Muscle layer of duodenum (tissue), 2 donors: ENCODE results near the gene FAM184A.
"Not testable (repeated sequence)": the region's sequence is repeated elsewhere in the genome, so short reads cannot be mapped to it uniquely, and the experiment has no call there.

Experiments used
- H3K27ac ChIP-seq: one replicate; pipeline ENCODE4 v1.7.0; 2013; ENCODE audit warnings: mild to moderate bottlenecking, low read length
- H3K27me3 ChIP-seq: one replicate; pipeline ENCODE4 v1.7.0; 2013; ENCODE audit warnings: low read depth, mild to moderate bottlenecking, control low read depth, low read length
- H3K36me3 ChIP-seq, 2 donors: one replicate each; pipeline ENCODE4 v1.7.0; 2013; ENCODE audit warnings: low read length in 2 of 2, control low read depth in 1 of 2, mild to moderate bottlenecking in 1 of 2; ENCODE audit not compliant: insufficient read depth in 2 of 2, control insufficient read depth in 1 of 2
- H3K4me1 ChIP-seq, 2 donors: one replicate each; pipeline ENCODE4 v1.7.0; 2013; ENCODE audit warnings: low read length in 2 of 2, mild to moderate bottlenecking in 2 of 2, control low read depth in 1 of 2, moderate library complexity in 1 of 2; ENCODE audit not compliant: insufficient read depth in 2 of 2, control insufficient read depth in 1 of 2
- H3K4me3 ChIP-seq, 2 donors: one replicate each; pipeline ENCODE4 v1.7.0; 2013; ENCODE audit warnings: low read length in 2 of 2, low read depth in 1 of 2, mild to moderate bottlenecking in 1 of 2
- H3K9me3 ChIP-seq, 2 donors: one replicate each; pipeline ENCODE4 v1.7.0; 2013; ENCODE audit warnings: low read length in 2 of 2, control low read depth in 1 of 2, mild to moderate bottlenecking in 1 of 2; ENCODE audit not compliant: control insufficient read depth in 1 of 2
- donor health status: healthy.

Gene FAM184A

GRCh38 chr6:119032428-119032827 is 46.0 kb downstream of the FAM184A start:
- H3K27ac ChIP-seq, result no peak overlapping the region
- no peaks in the 10 kb centered on the region for H3K9me3 ChIP-seq
- no peaks in the 10 kb centered on the region for H3K36me3 ChIP-seq
- H3K4me1 ChIP-seq, result no peaks in the 10 kb centered on the region
- H3K27me3 ChIP-seq, result no peaks in the 10 kb centered on the region
- no peak overlapping the region for H3K4me3 ChIP-seq

DNA sequence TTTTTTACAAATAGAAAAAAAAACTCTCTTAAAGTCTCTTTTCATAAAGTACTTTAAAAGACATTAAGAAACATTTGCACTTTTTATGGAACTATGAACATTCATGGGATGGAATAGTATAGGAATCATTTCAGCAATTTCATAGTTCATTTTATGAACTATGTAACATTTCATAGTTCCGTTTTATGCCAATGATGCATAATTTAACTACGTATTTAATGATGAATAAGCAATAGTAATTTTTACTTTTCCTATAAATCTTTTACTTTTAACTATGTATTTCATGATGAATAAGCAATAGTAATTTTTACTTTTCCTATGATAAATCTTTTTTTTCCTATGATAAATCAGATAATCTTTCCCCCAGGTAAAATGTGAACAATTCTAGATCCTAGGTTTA is 47.7 kb downstream of the FAM184A start:
- Histone ChIP-seq H3K4me3 (no peak overlapping the region), H3K4me1 (no peaks in the 10 kb centered on the region), H3K9me3 (no peaks in the 10 kb centered on the region), H3K36me3 (no peaks in the 10 kb centered on the region), H3K27me3 (no peaks in the 10 kb centered on the region), H3K27ac (no peak overlapping the region)

GRCh38 chr6:119028091-119028490 is 50.4 kb downstream of the FAM184A start:
- H3K27me3 ChIP-seq, result no peaks in the 10 kb centered on the region
- H3K9me3 ChIP-seq, result no peaks in the 10 kb centered on the region
- no peaks in the 10 kb centered on the region for H3K4me1 ChIP-seq
- no peak overlapping the region for H3K4me3 ChIP-seq
- H3K27ac ChIP-seq, result no peak overlapping the region
- no peaks in the 10 kb centered on the region for H3K36me3 ChIP-seq

DNA sequence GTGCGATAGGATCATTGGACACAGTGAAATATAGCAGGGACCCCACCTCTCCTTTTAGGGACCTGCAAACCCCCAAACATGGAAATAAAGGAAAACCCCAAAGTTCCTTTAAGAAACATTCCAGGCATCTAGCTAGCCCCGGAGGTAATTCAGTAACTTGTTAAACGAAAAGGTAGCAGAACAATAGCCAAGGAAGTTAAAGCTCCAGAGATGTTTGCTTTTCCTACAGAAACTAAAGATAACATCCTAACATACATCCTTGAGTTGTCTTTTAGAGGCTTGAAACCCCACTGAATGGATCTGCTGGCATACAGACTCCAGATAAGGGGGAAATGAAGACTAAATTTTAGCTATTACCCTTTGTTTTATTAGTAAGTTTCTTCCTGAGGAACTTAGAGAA is 51.0 kb downstream of the FAM184A start:
- H3K9me3 ChIP-seq, result no peaks in the 10 kb centered on the region
- no peak overlapping the region for H3K27ac ChIP-seq
- no peaks in the 10 kb centered on the region for H3K27me3 ChIP-seq
- no peaks in the 10 kb centered on the region for H3K4me1 ChIP-seq
- no peaks in the 10 kb centered on the region for H3K36me3 ChIP-seq
- no peak overlapping the region for H3K4me3 ChIP-seq

- no peak overlapping the region for H3K27ac ChIP-seq
- H3K9me3 ChIP-seq, result no peaks in the 10 kb centered on the region
- no peaks in the 10 kb centered on the region for H3K36me3 ChIP-seq
- no peak overlapping the region for H3K4me3 ChIP-seq
- H3K4me1 ChIP-seq, result no peaks in the 10 kb centered on the region
- no peaks in the 10 kb centered on the region for H3K27me3 ChIP-seq
Observed at GRCh38 chr6:119026822-119027221, 51.6 kb downstream of the FAM184A start.

DNA sequence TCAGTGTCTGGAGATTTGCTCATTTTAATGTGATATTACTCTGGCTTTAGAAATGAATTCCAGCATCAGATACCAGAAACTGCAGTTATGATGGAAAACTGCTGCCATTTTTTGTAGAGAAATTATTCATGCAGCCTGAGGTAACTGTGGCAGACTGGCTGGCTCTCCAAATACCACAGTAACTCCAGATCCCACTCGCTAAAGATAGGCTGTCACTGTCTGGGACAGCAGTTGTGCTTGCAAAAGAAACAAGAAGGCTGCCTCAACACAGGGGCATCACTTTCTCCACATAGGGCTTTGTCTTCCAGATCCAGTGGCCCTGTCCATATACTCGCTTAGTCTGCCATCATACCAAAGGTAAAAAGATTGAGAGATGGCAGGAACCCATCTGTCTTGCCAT is 52.7 kb downstream of the FAM184A start:
- H3K9me3 ChIP-seq, result no peaks in the 10 kb centered on the region
- H3K4me1 ChIP-seq, result no peaks in the 10 kb centered on the region
- H3K36me3 ChIP-seq, result no peaks in the 10 kb centered on the region
- H3K4me3 ChIP-seq, result no peak overlapping the region
- no peaks in the 10 kb centered on the region for H3K27me3 ChIP-seq
- H3K27ac ChIP-seq, result no peak overlapping the region

DNA sequence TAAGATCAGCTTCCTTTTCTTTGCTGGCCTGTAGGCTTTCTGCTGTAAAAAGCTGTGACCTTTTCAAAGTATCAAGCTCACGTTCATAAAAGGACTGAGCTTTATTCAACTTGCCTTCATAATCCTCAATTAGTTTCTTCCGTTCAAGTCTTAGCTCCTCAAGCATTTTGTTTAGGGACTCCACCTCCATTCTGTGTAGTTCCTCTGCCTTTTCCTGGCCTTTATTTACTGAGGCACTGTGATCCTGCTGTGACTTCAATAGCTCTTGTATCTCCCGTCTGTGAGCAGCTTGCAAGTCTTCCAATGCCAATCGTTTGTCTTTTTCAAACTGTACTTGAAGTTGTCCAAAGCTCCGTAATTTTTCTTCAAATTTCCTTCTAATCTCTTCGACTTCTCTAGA is 54.4 kb downstream of the FAM184A start:
- Histone ChIP-seq H3K9me3 (no peaks in the 10 kb centered on the region), H3K4me3 (no peak overlapping the region), H3K4me1 (no peaks in the 10 kb centered on the region), H3K27me3 (no peaks in the 10 kb centered on the region), H3K27ac (no peak overlapping the region), H3K36me3 (no peaks in the 10 kb centered on the region)

GRCh38 chr6:119022796-119023195 is 55.7 kb downstream of the FAM184A start:
- H3K27me3 ChIP-seq, result no peaks in the 10 kb centered on the region
- no peak overlapping the region for H3K27ac ChIP-seq
- H3K36me3 ChIP-seq, result no peaks in the 10 kb centered on the region
- no peaks in the 10 kb centered on the region for H3K9me3 ChIP-seq
- no peak overlapping the region for H3K4me3 ChIP-seq
- no peaks in the 10 kb centered on the region for H3K4me1 ChIP-seq

DNA sequence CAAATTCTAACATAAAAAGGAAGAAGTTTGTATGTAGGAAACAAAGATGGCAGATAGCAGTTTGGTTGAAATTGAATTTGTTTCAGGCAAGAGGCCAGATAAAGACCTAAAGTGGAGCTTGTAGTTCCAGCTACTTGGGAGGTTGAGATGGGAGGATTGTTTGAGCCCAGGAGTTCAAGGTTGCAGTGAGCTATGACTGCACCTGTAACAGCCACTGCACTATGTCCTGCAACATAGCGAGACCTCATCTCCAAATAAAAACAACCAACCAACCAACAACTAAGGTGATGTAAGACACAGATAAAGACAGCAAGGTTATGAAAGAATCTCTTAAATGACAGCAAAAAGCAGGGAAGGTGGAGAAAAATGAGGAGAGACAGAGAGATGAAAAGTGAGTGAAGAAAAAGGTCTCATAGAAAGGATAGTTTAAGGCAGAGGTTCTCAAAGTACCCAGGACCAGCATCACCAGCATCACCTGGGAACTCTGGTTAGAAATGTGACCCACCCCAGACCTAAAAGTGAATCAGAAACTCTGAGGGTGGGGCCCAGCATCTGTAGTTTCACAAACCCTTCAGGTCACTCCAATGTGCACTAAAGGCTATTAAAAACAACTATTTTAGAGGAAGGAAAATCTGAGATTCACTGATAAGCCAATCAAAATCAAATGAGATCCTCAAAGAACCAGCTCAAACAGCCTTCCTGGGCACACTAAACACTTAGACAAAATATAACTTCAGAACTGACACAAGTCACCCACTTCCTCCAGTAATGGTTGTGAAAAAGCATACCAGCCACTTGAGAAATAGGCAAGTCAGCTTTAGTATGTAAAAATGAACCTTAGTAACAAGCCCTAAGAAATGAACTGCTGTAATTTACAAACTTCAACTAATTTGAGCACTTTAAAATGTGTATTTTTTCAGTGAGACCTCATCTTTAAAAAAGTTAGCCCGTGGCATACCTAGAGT is 57.6 kb downstream of the FAM184A start:
- Histone ChIP-seq H3K9me3 (no peaks in the 10 kb centered on the region), H3K27ac (no peak overlapping the region), H3K27me3 (no peaks in the 10 kb centered on the region), H3K36me3 (no peaks in the 10 kb centered on the region), H3K4me1 (no peaks in the 10 kb centered on the region), H3K4me3 (no peak overlapping the region)

DNA sequence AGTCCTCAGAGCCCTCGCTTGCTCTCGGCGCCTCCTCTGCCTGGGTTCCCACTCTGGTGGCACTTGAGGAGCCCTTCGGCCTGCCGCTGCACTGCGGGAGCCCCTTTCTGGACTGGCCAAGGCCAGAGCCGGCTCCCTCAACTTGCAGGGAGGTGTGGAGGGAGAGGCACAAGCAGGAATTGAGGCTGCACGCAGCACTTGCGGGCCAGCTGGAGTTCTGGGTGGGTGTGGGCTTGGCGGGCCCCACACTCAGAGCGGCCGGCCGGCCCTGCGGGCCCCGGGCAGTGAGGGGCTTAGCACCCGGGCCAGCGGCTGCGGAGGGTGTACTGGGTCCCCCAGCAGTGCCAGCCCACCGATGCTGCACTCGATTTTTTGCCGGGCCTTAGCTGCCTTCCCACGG is 63.3 kb downstream of the FAM184A start:
- not testable (repeated sequence) for H3K9me3 ChIP-seq, H3K4me1 ChIP-seq, H3K4me3 ChIP-seq, H3K27me3 ChIP-seq, H3K36me3 ChIP-seq, H3K27ac ChIP-seq

DNA sequence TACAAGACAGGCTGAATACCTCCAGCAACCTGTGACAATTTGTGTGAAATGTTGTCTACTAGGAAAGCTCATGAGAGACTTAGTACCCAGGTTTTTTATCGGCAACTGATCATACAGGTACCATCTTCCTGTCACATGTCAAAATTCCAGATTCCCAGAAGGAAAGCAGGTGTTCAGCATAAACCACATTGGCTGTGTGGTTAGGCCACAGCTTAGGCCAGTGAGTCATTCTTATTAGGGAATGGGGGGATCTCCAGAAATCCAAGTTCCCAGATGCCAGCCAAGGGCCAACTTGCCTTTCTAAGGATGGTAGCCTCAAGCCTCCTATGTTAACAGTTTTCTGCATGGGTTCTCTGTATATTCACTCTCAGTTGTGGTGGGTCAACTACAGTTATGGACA is 65.9 kb downstream of the FAM184A start:
- no peaks in the 10 kb centered on the region for H3K4me1 ChIP-seq
- H3K27ac ChIP-seq, result no peak overlapping the region
- no peaks in the 10 kb centered on the region for H3K9me3 ChIP-seq
- no peaks in the 10 kb centered on the region for H3K36me3 ChIP-seq
- no peaks in the 10 kb centered on the region for H3K27me3 ChIP-seq
- no peak overlapping the region for H3K4me3 ChIP-seq

- H3K4me3 ChIP-seq, H3K36me3 ChIP-seq, H3K27me3 ChIP-seq, H3K9me3 ChIP-seq, H3K27ac ChIP-seq, H3K4me1 ChIP-seq: not testable (repeated sequence)
Observed at GRCh38 chr6:119009266-119009665, 69.2 kb downstream of the FAM184A start.
